Body of pancreas (tissue), 4 donors: Measurements from ENCODE around the gene FAXC.

Experiments
- CTCF ChIP-seq, 7 experiments: fragments of 450-650 bp in 4 of 7; fragments of 200-600 bp in 3 of 7; sonication (generic) in 3 of 7; IDR thresholded peaks; one replicate each; pipeline ENCODE4 v1.5.1; 2016 to 2019; ENCODE audit warnings: antibody characterized with exemption in 7 of 7
- POLR2A ChIP-seq, 3 donors: fragments of 450-650 bp; IDR thresholded peaks; one replicate each; pipeline ENCODE4 v1.6.1; 2016; ENCODE audit warnings: antibody characterized with exemption in 3 of 3, mild to moderate bottlenecking in 2 of 3

GRCh38 chr6:99232056-99232455 is 117.4 kb downstream of the FAXC start:
- TF ChIP-seq CTCF (IDR thresholded peaks at IDR 0.05) (no peak), POLR2A (IDR thresholded peaks at IDR 0.05) (no peak)
